Measurements from ENCODE around the gene RBMS2. TPM values are rescaled to one million over a fixed set of nuclear protein-coding genes. Genes with fewer than 3 reads are reported as not detected.

RBMS2 gene
- total and polyA plus RNA-seq, 2 donors from 2014 or later = 8.5 to 71.3 TPM

- peak overlapping the region; percentile 90 to 93 for H3K27ac ChIP-seq (ENCODE audit: low read depth in 2 of 2, low read length in 2 of 2)
- H3K9me3 ChIP-seq (ENCODE audit: control insufficient read depth in 2 of 3, insufficient read depth in 1 of 3, low read length in 3 of 3) = no peaks in the 10 kb centered on the region
- no peak for TF ChIP-seq CTCF (IDR thresholded peaks at IDR 0.05; ENCODE audit: borderline replicate concordance, extremely low read depth, insufficient read depth)
- H3K36me3 ChIP-seq (ENCODE audit: control insufficient read depth in 2 of 3, insufficient read depth in 3 of 3, low read length in 3 of 3) = peaks cover 0 to 5% (median 0%) of the 10 kb centered on the region in 3 donors
- no peak for FAIRE-seq
- H3K4me1 ChIP-seq (ENCODE audit: control insufficient read depth in 2 of 3, insufficient read depth in 2 of 3, low read depth in 1 of 3, low read length in 3 of 3) = peaks cover 0 to 33% (median 26%) of the 10 kb centered on the region in 3 donors
- DNase-seq = peak; percentile 62 to 85 (median 68)
- intact Hi-C loops (cut with DNase I) = no loop called here
- H3K4me3 ChIP-seq (ENCODE audit: low read length in 3 of 3) = peak overlapping the region; percentile 75 to 97 (median 94)
- H3K9ac ChIP-seq (ENCODE audit: low read length in 3 of 3) = peak overlapping the region; percentile 70 to 96 (median 92)
- H3K27me3 ChIP-seq (ENCODE audit: control insufficient read depth, insufficient read depth, low read length) = no peaks in the 10 kb centered on the region
These were observed 107.2 kb downstream of the RBMS2 start for GRCh38 chr12:56628671-56629458.

- no peak for TF ChIP-seq CTCF (IDR thresholded peaks at IDR 0.05; ENCODE audit: borderline replicate concordance, extremely low read depth, insufficient read depth)
- peak overlapping the region; percentile 75 to 97 (median 94) for H3K4me3 ChIP-seq (ENCODE audit: low read length in 3 of 3)
- no peaks in the 10 kb centered on the region for H3K27me3 ChIP-seq (ENCODE audit: control insufficient read depth, insufficient read depth, low read length)
- H3K9ac ChIP-seq (ENCODE audit: low read length in 3 of 3) = peak overlapping the region; percentile 92 to 96 (median 93)
- H3K9me3 ChIP-seq (ENCODE audit: control insufficient read depth in 2 of 3, insufficient read depth in 1 of 3, low read length in 3 of 3) = no peaks in the 10 kb centered on the region
- peaks cover 0 to 36% (median 26%) of the 10 kb centered on the region in 3 donors for H3K4me1 ChIP-seq (ENCODE audit: control insufficient read depth in 2 of 3, insufficient read depth in 2 of 3, low read depth in 1 of 3, low read length in 3 of 3)
- FAIRE-seq (no peak), DNase-seq (peak in 2 of 5 donors; percentile 36 to 43)
- H3K36me3 ChIP-seq (ENCODE audit: control insufficient read depth in 2 of 3, insufficient read depth in 3 of 3, low read length in 3 of 3) = peaks cover 0 to 5% (median 0%) of the 10 kb centered on the region in 3 donors
- peak overlapping the region; percentile 90 to 93 for H3K27ac ChIP-seq (ENCODE audit: low read depth in 2 of 2, low read length in 2 of 2)
- intact Hi-C loops (cut with DNase I) = no loop called here
These were observed 108.0 kb downstream of the RBMS2 start for GRCh38 chr12:56629459-56630179.

GRCh38 chr12:56630180-56630632, 108.6 kb downstream of the RBMS2 start, which contains the start of gene BAZ2A:
TSS of gene BAZ2A (minus strand) at chr12:56630326. CDS start at chr12:56617530, 12,796 bp downstream.
- peaks cover 0 to 5% (median 0%) of the 10 kb centered on the region in 3 donors for H3K36me3 ChIP-seq (ENCODE audit: control insufficient read depth in 2 of 3, insufficient read depth in 3 of 3, low read length in 3 of 3)
- TF ChIP-seq CTCF (IDR thresholded peaks at IDR 0.05; ENCODE audit: borderline replicate concordance, extremely low read depth, insufficient read depth) = no peak
- peak within 1 kb of the TSS; percentile 90 to 93 for H3K27ac ChIP-seq (ENCODE audit: low read depth in 2 of 2, low read length in 2 of 2)
- peak within 1 kb of the TSS; percentile 92 to 96 (median 93) for H3K9ac ChIP-seq (ENCODE audit: low read length in 3 of 3)
- FAIRE-seq (no peak), DNase-seq (peak; percentile 92 to 97 (median 96))
- H3K27me3 ChIP-seq (ENCODE audit: control insufficient read depth, insufficient read depth, low read length) = no peaks in the 10 kb centered on the region
- H3K4me1 ChIP-seq (ENCODE audit: control insufficient read depth in 2 of 3, insufficient read depth in 2 of 3, low read depth in 1 of 3, low read length in 3 of 3) = peaks cover 0 to 37% (median 26%) of the 10 kb centered on the region in 3 donors
- intact Hi-C loops (cut with DNase I) = no loop called here
- H3K9me3 ChIP-seq (ENCODE audit: control insufficient read depth in 2 of 3, insufficient read depth in 1 of 3, low read length in 3 of 3) = no peaks in the 10 kb centered on the region
- peak within 1 kb of the TSS; percentile 75 to 97 (median 94) for H3K4me3 ChIP-seq (ENCODE audit: low read length in 3 of 3)

Data from kidney (tissue), 14 donors.